Spleen (tissue), 11 donors: ENCODE data around the gene MYO1G. TPM values are rescaled to one million over a fixed set of nuclear protein-coding genes. Genes with fewer than 3 reads are reported as not detected.

Experiments used
- DNase-seq: peaks from one replicate; pipeline ENCODE4 v3.0.0-alpha.2; 2020
- H3K27ac ChIP-seq, 8 donors: fragments of 200-600 bp; sonication (generic) in 7 of 8; 1 replicate in 4 of 8; 2 replicates in 4 of 8; pipeline versions ENCODE4 v1.5.0 to v1.8.0; 2016 to 2021; ENCODE audit warnings: inconsistent platforms in 4 of 8, mild to moderate bottlenecking in 4 of 8, moderate library complexity in 1 of 8
- H3K27me3 ChIP-seq, 7 donors: fragments of 200-600 bp; sonication (generic) in 6 of 7; replicated peaks in 1 of 7; 1 replicate in 4 of 7; 2 replicates in 3 of 7; pipeline versions ENCODE4 v1.5.0 to v1.8.0; 2016 to 2021; ENCODE audit warnings: inconsistent platforms in 3 of 7, mild to moderate bottlenecking in 1 of 7
- H3K36me3 ChIP-seq, 6 donors: fragments of 200-600 bp; sonication (generic) in 5 of 6; 1 replicate in 4 of 6; 2 replicates in 2 of 6; pipeline versions ENCODE4 v1.5.0 to v1.8.0; 2016 to 2021; ENCODE audit warnings: inconsistent platforms in 2 of 6
- H3K4me1 ChIP-seq, 6 donors: fragments of 200-600 bp; sonication (generic) in 5 of 6; 1 replicate in 3 of 6; 2 replicates in 3 of 6; pipeline versions ENCODE4 v1.5.0 to v1.8.0; 2016 to 2021; ENCODE audit warnings: inconsistent platforms in 3 of 6
- H3K4me3 ChIP-seq, 8 donors: fragments of 200-600 bp; sonication (generic) in 7 of 8; 1 replicate in 4 of 8; 2 replicates in 4 of 8; pipeline versions ENCODE4 v1.5.0 to v1.8.0; 2016 to 2021; ENCODE audit warnings: inconsistent platforms in 4 of 8, mild to moderate bottlenecking in 4 of 8, moderate library complexity in 2 of 8
- H3K9me3 ChIP-seq, 8 donors: fragments of 200-600 bp; sonication (generic) in 7 of 8; 1 replicate in 4 of 8; 2 replicates in 4 of 8; pipeline versions ENCODE4 v1.5.0 to v1.8.0; 2016 to 2021; ENCODE audit warnings: inconsistent platforms in 4 of 8
- CTCF ChIP-seq, 11 experiments: fragments of 200-600 bp in 7 of 11; fragments of 450-650 bp in 4 of 11; sonication (generic) in 4 of 11; IDR thresholded peaks in 8 of 11; conservative IDR thresholded peaks in 3 of 11; 1 replicate in 7 of 11; 2 replicates in 4 of 11; pipeline versions ENCODE4 v1.4.0 to v1.8.0; 2016 to 2021; ENCODE audit warnings: antibody characterized with exemption in 11 of 11, inconsistent platforms in 4 of 11, mild to moderate bottlenecking in 1 of 11
- POLR2A ChIP-seq, 3 donors: fragments of 450-650 bp; IDR thresholded peaks; one replicate each; pipeline ENCODE4 v1.5.1; 2017; ENCODE audit warnings: antibody characterized with exemption in 3 of 3, mild to moderate bottlenecking in 1 of 3
- POLR2AphosphoS5 ChIP-seq, 3 donors: sonication (generic); formaldehyde crosslinking; IDR thresholded peaks; one replicate each; pipeline ENCODE4 v1.5.1; 2017; ENCODE audit warnings: antibody characterized with exemption in 3 of 3
- WGBS, 5 donors: extraction: QIAGEN DNeasy Blood & Tissue Kit in 3 of 5; methylation state at CpG; one replicate each; pipeline versions ENCODE4 v1.1.5 to v1.1.7; 2013 to 2018; 5-methylcytosine and 5-hydroxymethylcytosine counted together
- intact Hi-C: fragments of 100-400 bp; cut with DNase I; formaldehyde crosslinking; loops from one replicate; pipeline ENCODE4 v1.15.0; 2023; ENCODE audit warnings: low total_unique reads
- polyA plus RNA-seq, 3 donors: library from polyadenylated mRNA; stranded (reverse); fragments of 200-250 nt; gene quantifications; one replicate each; pipeline ENCODE4 v1.2.1, GENCODE V29; 2013
- total RNA-seq, 7 donors: library from RNA; depleted of rRNA in 3 of 7; stranded (reverse); fragments of >200 nt in 3 of 7; fragmentation: NEBNext Ultra II Directional in 4 of 7; extraction: Animal tissue kit (Norgen Biotek cat#: 25700) in 4 of 7; gene quantifications; one replicate each; pipeline versions ENCODE4 v1.1.0 to v1.2.1, GENCODE V29; 2016 to 2021
- donor health status: healthy with polysubstance abuse.
- donor health status: DM: no; HTN: no; CAD: no; lungs with moderate emphysema.
- donor health status: DM: no; HTN: no; CAD: no.
- donor health status: Bipolar disorder and iron deficiency.
- donor health status: healthy.
- donor health status: DM: no; HTN: no; CAD: no.
- donor health status: DM: yes; HTN: yes; CAD: no.

The MYO1G gene
- total and polyA plus RNA-seq, 10 donors: 27.9 to 68.6 (median 59.1) TPM

- peak overlapping the region in 3 of 8 donors; percentile 1 to 33 (median 25) for H3K27ac ChIP-seq
- H3K4me3 ChIP-seq: no peak overlapping the region
- no peaks in the 10 kb centered on the region for H3K9me3 ChIP-seq
- H3K4me1 ChIP-seq: peaks cover 0 to 22% (median 12%) of the 10 kb centered on the region in 6 donors
- no peaks in the 10 kb centered on the region for H3K36me3 ChIP-seq
- WGBS, 5 donors: 46 to 68% (median 58%) methylated on average over 5 to 7 of the region's 7 CpGs
- no peak for DNase-seq
- intact Hi-C loops: no loop called here
- TF ChIP-seq CTCF (IDR thresholded peaks at IDR 0.05 in 8 of 11, conservative IDR thresholded peaks at IDR 0.05 in 3 of 11) (no peak), POLR2A (IDR thresholded peaks at IDR 0.05) (no peak), POLR2AphosphoS5 (IDR thresholded peaks at IDR 0.05) (no peak)
- no peaks in the 10 kb centered on the region for H3K27me3 ChIP-seq
Measured at GRCh38 chr7:44912775-44913347, 66.0 kb downstream of the MYO1G start.

Other genes with a start within 250 kb of the MYO1G start
- gene ZMIZ2, start 230.2 kb downstream of the MYO1G start, total RNA-seq: 100 to 1,000 TPM in 4 of 7 donors, 10 to 100 TPM in 3; 35.6 to 160 (median 125) TPM
- gene ZMIZ2, start 230.2 kb downstream of the MYO1G start, polyA plus RNA-seq: 10 to 100 TPM; 27.7 to 95.7 (median 64.5) TPM
- 1,000 to 10,000 TPM in 3 of 7 donors, 100 to 1,000 TPM in 4; 877 to 1,659 (median 945) TPM for gene PPIA, start 182.3 kb downstream of the MYO1G start, total RNA-seq
- gene PPIA, start 182.3 kb downstream of the MYO1G start, polyA plus RNA-seq: 1,000 to 10,000 TPM; 2,690 to 3,651 (median 2,985) TPM
- 100 to 1,000 TPM; 106 to 137 (median 114) TPM for gene H2AZ2, start 130.9 kb downstream of the MYO1G start, total RNA-seq
- 100 to 1,000 TPM in 2 of 3 donors, 10 to 100 TPM in 1; 74.7 to 147 (median 112) TPM for gene H2AZ2, start 130.9 kb downstream of the MYO1G start, polyA plus RNA-seq
- gene PURB, start 93.5 kb downstream of the MYO1G start, total RNA-seq: 10 to 100 TPM; 18.7 to 25.4 (median 22.8) TPM
- 1 to 10 TPM; 6.0 to 7.4 (median 6.1) TPM for gene PURB, start 93.5 kb downstream of the MYO1G start, polyA plus RNA-seq
- gene CCM2, start 21.2 kb upstream of the MYO1G start, total RNA-seq: 10 to 100 TPM; 67.8 to 94.2 (median 80.9) TPM
- 100 to 1,000 TPM in 2 of 3 donors, 10 to 100 TPM in 1; 80.8 to 108 (median 107) TPM for gene CCM2, start 21.2 kb upstream of the MYO1G start, polyA plus RNA-seq
- gene NACAD, start 110.0 kb upstream of the MYO1G start, total RNA-seq: 1 to 10 TPM; 1.2 to 6.2 (median 3.4) TPM
- 1 to 10 TPM in 1 of 3 donors, under 1 TPM in 2; 0.30 to 1.0 (median 0.30) TPM for gene NACAD, start 110.0 kb upstream of the MYO1G start, polyA plus RNA-seq
- gene TBRG4, start 132.7 kb upstream of the MYO1G start, total RNA-seq: 10 to 100 TPM; 37.9 to 77.1 (median 67.4) TPM
- gene TBRG4, start 132.7 kb upstream of the MYO1G start, polyA plus RNA-seq: 10 to 100 TPM; 42.9 to 59.9 (median 46.2) TPM
- gene RAMP3, start 178.8 kb upstream of the MYO1G start, total RNA-seq: 10 to 100 TPM in 5 of 7 donors, 1 to 10 TPM in 2; 6.3 to 27.8 (median 11.8) TPM
- gene RAMP3, start 178.8 kb upstream of the MYO1G start, polyA plus RNA-seq: 10 to 100 TPM; 14.2 to 21.6 (median 18.9) TPM